K562 (cell line): ENCODE measurements around the gene TRPV6. TPM values are rescaled to one million over a fixed set of nuclear protein-coding genes. Genes with fewer than 3 reads are reported as not detected.

Experiments used
- ATAC-seq: fragments of 200-7000 bp; cut with Tn5 transposase; 3 replicates; pipeline ENCODE4 v1.9.1; 2020; ENCODE audit warnings: moderate library complexity
- BruUV-seq: library from RNA; stranded (reverse); fragments of 400-500 nt; replicated peaks from 2 replicates; lab custom pipeline; 2021; lab: Mats Ljungman, UMichigan
- CTCF ChIA-PET: fragments of 300-600 bp; formaldehyde crosslinking; extraction: SDS; loops from one replicate; lab custom pipeline; 2021; ENCODE audit warnings: low intra/inter-chr PET ratio; lab: Yijun Ruan, JAX
- POLR2A ChIA-PET: fragments of 300-600, 350-650 bp; sonication (Branson Sonifier 250); formaldehyde crosslinking; extraction: SDS; loops from one replicate; lab custom pipeline; 2021; ENCODE audit warnings: antibody characterized with exemption, inconsistent platforms; lab: Yijun Ruan, JAX
- DNase-seq, 4 experiments: peaks; one replicate each; pipeline versions ENCODE4 v3.0.0 to v3.0.0-alpha.2; 2011 to 2018; ENCODE audit warnings: low spot score in 3 of 4, mixed read lengths in 3 of 4; ENCODE audit errors: extremely low read depth in 1 of 4
- FAIRE-seq: peaks from 2 replicates; lab custom pipeline; 2011; peaks lifted over from hg19 to GRCh38; lab: Jason Lieb, UNC
- H2AFZ ChIP-seq: 2 replicates; pipeline ENCODE4 v1.6.0; 2011; ENCODE audit warnings: low read depth, low read length, control low read depth, inconsistent platforms
- H3K27ac ChIP-seq: fragments of 200-600 bp; 3 replicates; pipeline ENCODE4 v1.8.0; 2011; ENCODE audit warnings: low read depth, mild to moderate bottlenecking, control low read depth, inconsistent platforms, low read length, moderate library complexity, mixed read lengths; ENCODE audit errors: extremely low read depth
- H3K27me3 ChIP-seq, 2 experiments: fragments of 300-600 bp in 1 of 2; 2 replicates in 1 of 2; 3 replicates in 1 of 2; pipeline versions ENCODE4 v1.6.0 to v1.8.0; 2011; ENCODE audit warnings: inconsistent platforms in 2 of 2, low read length in 2 of 2, mild to moderate bottlenecking in 1 of 2, mixed read lengths in 1 of 2, moderate library complexity in 1 of 2; ENCODE audit not compliant: control insufficient read depth in 2 of 2, insufficient read depth in 2 of 2
- H3K36me3 ChIP-seq: fragments of 300-600 bp; 3 replicates; pipeline ENCODE4 v1.8.0; 2011; ENCODE audit warnings: mild to moderate bottlenecking, low read length, inconsistent platforms; ENCODE audit not compliant: control insufficient read depth, insufficient read depth
- H3K4me1 ChIP-seq, 2 experiments: fragments of 200-600 bp in 1 of 2; replicated peaks in 1 of 2; 2 replicates in 1 of 2; 3 replicates in 1 of 2; pipeline versions ENCODE4 v1.5.1 to v1.8.0; 2011; ENCODE audit warnings: inconsistent platforms in 2 of 2, low read length in 2 of 2, mild to moderate bottlenecking in 1 of 2, mixed read lengths in 1 of 2, moderate library complexity in 1 of 2; ENCODE audit not compliant: control insufficient read depth in 2 of 2, insufficient read depth in 2 of 2
- H3K4me2 ChIP-seq: 2 replicates; pipeline ENCODE4 v1.6.1; 2011; ENCODE audit warnings: low read length, control low read depth, inconsistent platforms, mixed read lengths; ENCODE audit not compliant: insufficient read depth
- H3K4me3 ChIP-seq: fragments of 200-600 bp; sonication (generic), shearing (Covaris generic); 2 replicates; pipeline ENCODE4 v1.5.1; 2016; ENCODE audit warnings: control low read depth, inconsistent platforms
- H3K79me2 ChIP-seq: fragments of 200-600 bp; 3 replicates; pipeline ENCODE4 v1.8.0; 2011; ENCODE audit warnings: low read length, inconsistent platforms; ENCODE audit not compliant: control insufficient read depth, insufficient read depth
- H3K9ac ChIP-seq, 2 experiments: 2 replicates each; pipeline versions ENCODE4 v1.6.0 to v1.6.1; 2011; ENCODE audit warnings: low read depth in 2 of 2, low read length in 2 of 2, control low read depth in 1 of 2, inconsistent platforms in 1 of 2, mild to moderate bottlenecking in 1 of 2, mixed read lengths in 1 of 2; ENCODE audit not compliant: insufficient read depth in 1 of 2
- H3K9me1 ChIP-seq: one replicate; pipeline ENCODE4 v1.6.0; 2011; ENCODE audit warnings: inconsistent platforms, mild to moderate bottlenecking, low read length, moderate library complexity; ENCODE audit not compliant: control insufficient read depth, insufficient read depth
- H3K9me3 ChIP-seq: replicated peaks from 2 replicates; pipeline ENCODE4 v1.5.1; 2011; ENCODE audit warnings: low read depth, low read length, inconsistent platforms; ENCODE audit not compliant: control insufficient read depth, insufficient read depth
- H4K20me1 ChIP-seq: replicated peaks from 2 replicates; pipeline ENCODE4 v1.6.1; 2011; ENCODE audit warnings: low read length, inconsistent platforms, mixed read lengths; ENCODE audit not compliant: control insufficient read depth, insufficient read depth
- CBX1 ChIP-seq: sonication (generic); IDR thresholded peaks from 2 replicates; pipeline ENCODE4 v1.6.1; 2016; ENCODE audit warnings: antibody characterized with exemption, low read depth, mild to moderate bottlenecking
- CXXC5 ChIP-seq: fragments of 250-450 bp; sonication (Bioruptor Pico); IDR thresholded peaks from 2 replicates; pipeline ENCODE4 v1.8.0; 2022; ENCODE audit warnings: inconsistent platforms, mild to moderate bottlenecking, moderate library complexity
- RBM15 ChIP-seq: fragments of 200-400 bp; formaldehyde crosslinking; IDR thresholded peaks from 2 replicates; pipeline ENCODE4 v1.6.1; 2018; ENCODE audit warnings: mild to moderate bottlenecking, low read length, moderate library complexity; ENCODE audit not compliant: insufficient read depth
- SMARCA5 ChIP-seq: fragments of 450-650 bp; IDR thresholded peaks from 2 replicates; pipeline ENCODE4 v1.6.1; 2016
- TFAM ChIP-seq: fragments of 250-450 bp; sonication (Bioruptor Pico); conservative IDR thresholded peaks from 2 replicates; pipeline ENCODE4 v1.5.0; 2021; ENCODE audit warnings: mild to moderate bottlenecking, moderate library complexity
- ZBTB8A ChIP-seq: fragments of 450-650 bp; IDR thresholded peaks from 2 replicates; pipeline ENCODE4 v1.6.1; 2018; ENCODE audit warnings: mild to moderate bottlenecking, moderate library complexity; ENCODE audit not compliant: partially characterized antibody
- WGBS: fragments of 100-300 bp; shearing (Covaris generic); methylation state at CpG from one replicate; pipeline ENCODE4 v1.1.6; 2016; ENCODE audit warnings: low coverage, mixed read lengths; ENCODE audit not compliant: insufficient coverage; ENCODE audit errors: missing lambda C conversion rate; 5-methylcytosine and 5-hydroxymethylcytosine counted together
- in situ Hi-C: fragments of 300-500 bp; cut with MboI; formaldehyde crosslinking; loops from 4 replicates; pipeline ENCODE4 v1.15.0; 2018; ENCODE audit warnings: inconsistent platforms, mixed read lengths
- intact Hi-C: fragments of 100-400 bp; cut with micrococcal nuclease; formaldehyde crosslinking; loops from 2 replicates; pipeline ENCODE4 v1.14.2; 2022
- polyA plus RNA-seq, 8 experiments: library from polyadenylated mRNA; depleted of rRNA in 4 of 8; stranded (reverse) in 5 of 8; unstranded in 3 of 8; fragments of >200 nt; fragmentation: Nextera tagmentation in 2 of 8; fragmentation: Illumina TruSeq in 1 of 8; extraction: Ambion mirVana in 2 of 8; extraction: Trizol in 1 of 8; gene quantifications; 2 replicates each; pipeline versions ENCODE4 v1.2.1 to v1.2.3, GENCODE V29; 2011 to 2014; ENCODE audit warnings: inconsistent platforms in 1 of 8, missing spikeins in 1 of 8
- total RNA-seq, 7 experiments: library from RNA; depleted of rRNA in 6 of 7; stranded (reverse); fragments of >200 nt in 6 of 7; fragmentation: Illumina TruSeq in 2 of 7; extraction: Trizol in 2 of 7; gene quantifications; 2 replicates each; pipeline versions ENCODE4 v1.2.1 to v1.2.3, GENCODE V29; 2011 to 2021; ENCODE audit warnings: low replicate concordance in 1 of 7
- TF ChIP-seq, protein P1 (sequence below): fragments of 450-650 bp; formaldehyde crosslinking; IDR thresholded peaks from 2 replicates; pipeline ENCODE4 v1.4.0; 2020; ENCODE audit warnings: mild to moderate bottlenecking, moderate library complexity
- TF ChIP-seq, protein P2 (sequence below): sonication (generic); formaldehyde crosslinking; IDR thresholded peaks from 2 replicates; pipeline ENCODE4 v1.8.0; 2023; ENCODE audit warnings: missing genetic modification reagents, mild to moderate bottlenecking, borderline replicate concordance

The TRPV6 gene
- total and polyA plus RNA-seq, 9 of the 15 experiments (the other 6 are each of a cell fraction or from before 2014, with no cell fraction given): 0.04 to 0.36 (median 0.11) TPM

DNA sequence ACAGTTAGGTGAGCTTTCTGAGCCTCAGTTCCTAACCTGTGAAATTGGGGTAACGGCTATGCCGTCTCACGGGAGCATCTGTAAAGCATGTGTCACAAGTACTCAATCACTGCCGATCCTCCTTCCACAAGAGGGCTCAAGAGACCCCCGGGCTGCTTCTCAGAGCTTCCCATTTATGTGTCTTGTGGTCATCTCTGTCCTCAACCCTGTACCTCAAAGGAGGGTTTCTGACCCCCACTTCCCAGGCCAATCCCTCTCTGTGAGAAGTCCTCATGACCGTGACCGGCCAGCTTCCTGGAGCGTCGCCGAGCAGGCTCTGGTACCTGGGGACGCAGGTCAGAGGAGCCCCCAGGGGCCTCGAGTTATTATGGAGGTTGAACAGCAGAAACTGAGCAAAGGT is 48.5 kb upstream of the TRPV6 start:
- H3K9ac ChIP-seq: no peak overlapping the region
- H3K27ac ChIP-seq: no peak overlapping the region
- peaks cover 26 to 43% of the 10 kb centered on the region in 2 experiments for H3K27me3 ChIP-seq
- peaks cover 4% of the 10 kb centered on the region; the same call in 1 of the 2 replicates for H4K20me1 ChIP-seq
- no peak for ATAC-seq
- TF ChIP-seq TFAM (CRISPR knock-in tag) (no peak), ZBTB8A (no peak), CBX1 (no peak), SMARCA5 (no peak), RBM15 (no peak), CXXC5 (no peak)
- TF ChIP-seq, protein P1, sequence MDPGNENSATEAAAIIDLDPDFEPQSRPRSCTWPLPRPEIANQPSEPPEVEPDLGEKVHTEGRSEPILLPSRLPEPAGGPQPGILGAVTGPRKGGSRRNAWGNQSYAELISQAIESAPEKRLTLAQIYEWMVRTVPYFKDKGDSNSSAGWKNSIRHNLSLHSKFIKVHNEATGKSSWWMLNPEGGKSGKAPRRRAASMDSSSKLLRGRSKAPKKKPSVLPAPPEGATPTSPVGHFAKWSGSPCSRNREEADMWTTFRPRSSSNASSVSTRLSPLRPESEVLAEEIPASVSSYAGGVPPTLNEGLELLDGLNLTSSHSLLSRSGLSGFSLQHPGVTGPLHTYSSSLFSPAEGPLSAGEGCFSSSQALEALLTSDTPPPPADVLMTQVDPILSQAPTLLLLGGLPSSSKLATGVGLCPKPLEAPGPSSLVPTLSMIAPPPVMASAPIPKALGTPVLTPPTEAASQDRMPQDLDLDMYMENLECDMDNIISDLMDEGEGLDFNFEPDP (CRISPR knock-in tag): no peak
- TF ChIP-seq, protein P2, sequence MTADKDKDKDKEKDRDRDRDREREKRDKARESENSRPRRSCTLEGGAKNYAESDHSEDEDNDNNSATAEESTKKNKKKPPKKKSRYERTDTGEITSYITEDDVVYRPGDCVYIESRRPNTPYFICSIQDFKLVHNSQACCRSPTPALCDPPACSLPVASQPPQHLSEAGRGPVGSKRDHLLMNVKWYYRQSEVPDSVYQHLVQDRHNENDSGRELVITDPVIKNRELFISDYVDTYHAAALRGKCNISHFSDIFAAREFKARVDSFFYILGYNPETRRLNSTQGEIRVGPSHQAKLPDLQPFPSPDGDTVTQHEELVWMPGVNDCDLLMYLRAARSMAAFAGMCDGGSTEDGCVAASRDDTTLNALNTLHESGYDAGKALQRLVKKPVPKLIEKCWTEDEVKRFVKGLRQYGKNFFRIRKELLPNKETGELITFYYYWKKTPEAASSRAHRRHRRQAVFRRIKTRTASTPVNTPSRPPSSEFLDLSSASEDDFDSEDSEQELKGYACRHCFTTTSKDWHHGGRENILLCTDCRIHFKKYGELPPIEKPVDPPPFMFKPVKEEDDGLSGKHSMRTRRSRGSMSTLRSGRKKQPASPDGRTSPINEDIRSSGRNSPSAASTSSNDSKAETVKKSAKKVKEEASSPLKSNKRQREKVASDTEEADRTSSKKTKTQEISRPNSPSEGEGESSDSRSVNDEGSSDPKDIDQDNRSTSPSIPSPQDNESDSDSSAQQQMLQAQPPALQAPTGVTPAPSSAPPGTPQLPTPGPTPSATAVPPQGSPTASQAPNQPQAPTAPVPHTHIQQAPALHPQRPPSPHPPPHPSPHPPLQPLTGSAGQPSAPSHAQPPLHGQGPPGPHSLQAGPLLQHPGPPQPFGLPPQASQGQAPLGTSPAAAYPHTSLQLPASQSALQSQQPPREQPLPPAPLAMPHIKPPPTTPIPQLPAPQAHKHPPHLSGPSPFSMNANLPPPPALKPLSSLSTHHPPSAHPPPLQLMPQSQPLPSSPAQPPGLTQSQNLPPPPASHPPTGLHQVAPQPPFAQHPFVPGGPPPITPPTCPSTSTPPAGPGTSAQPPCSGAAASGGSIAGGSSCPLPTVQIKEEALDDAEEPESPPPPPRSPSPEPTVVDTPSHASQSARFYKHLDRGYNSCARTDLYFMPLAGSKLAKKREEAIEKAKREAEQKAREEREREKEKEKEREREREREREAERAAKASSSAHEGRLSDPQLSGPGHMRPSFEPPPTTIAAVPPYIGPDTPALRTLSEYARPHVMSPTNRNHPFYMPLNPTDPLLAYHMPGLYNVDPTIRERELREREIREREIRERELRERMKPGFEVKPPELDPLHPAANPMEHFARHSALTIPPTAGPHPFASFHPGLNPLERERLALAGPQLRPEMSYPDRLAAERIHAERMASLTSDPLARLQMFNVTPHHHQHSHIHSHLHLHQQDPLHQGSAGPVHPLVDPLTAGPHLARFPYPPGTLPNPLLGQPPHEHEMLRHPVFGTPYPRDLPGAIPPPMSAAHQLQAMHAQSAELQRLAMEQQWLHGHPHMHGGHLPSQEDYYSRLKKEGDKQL (CRISPR knock-in tag): no peak
- H3K4me1 ChIP-seq: peaks cover 3% of the 10 kb centered on the region in 2 experiments; a peak in 1 of 5 replicates
- H3K36me3 ChIP-seq: peaks cover under 1% of the 10 kb centered on the region; the same call in 1 of the 3 replicates
- no peak for DNase-seq
- intact Hi-C loops (no loop called here), in situ Hi-C loops (no loop called here)
- WGBS: 15% methylated on average over 12 of the region's 12 CpGs
- H3K4me2 ChIP-seq: no peak overlapping the region
- H3K4me3 ChIP-seq: no peak overlapping the region
- ChIA-PET CTCF (no interaction called here), POLR2A (interaction anchor here (0.6 to 1.4 kb wide), 4 partner anchors 8 to 79 kb away, joined by 3 to 4 read pairs (median 3); no protein-coding TSS in a partner anchor)
- FAIRE-seq: no peak
- no TSS peak for BruUV-seq
- no peaks in the 10 kb centered on the region for H3K9me1 ChIP-seq
- no peaks in the 10 kb centered on the region for H3K9me3 ChIP-seq
- H2AFZ ChIP-seq: no peak overlapping the region
- H3K79me2 ChIP-seq: no peaks in the 10 kb centered on the region
